H54 (cell line): Measurements from ENCODE around the gene OR1K1.
"Not testable (repeated sequence)": the region's sequence is repeated elsewhere in the genome, so short reads cannot be mapped to it uniquely, and the experiment has no call there.

Experiments
- DNase-seq: peaks from one replicate; pipeline ENCODE4 v3.0.0; 2011; ENCODE audit warnings: low spot score, mixed read lengths; ENCODE audit not compliant: insufficient read length
- FAIRE-seq: peaks from 3 replicates; lab custom pipeline; 2011; peaks lifted over from hg19 to GRCh38; lab: Jason Lieb, UNC
- POLR2A ChIP-seq: IDR thresholded peaks from 2 replicates; pipeline ENCODE4 v1.6.1; 2011; ENCODE audit warnings: low read depth, mild to moderate bottlenecking, low read length

Gene OR1K1

GRCh38 chr9:122797316-122798063 is 2.4 kb upstream of the OR1K1 start:
- no peak for FAIRE-seq
- DNase-seq: peak; percentile 52
- TF ChIP-seq POLR2A: no peak

DNA sequence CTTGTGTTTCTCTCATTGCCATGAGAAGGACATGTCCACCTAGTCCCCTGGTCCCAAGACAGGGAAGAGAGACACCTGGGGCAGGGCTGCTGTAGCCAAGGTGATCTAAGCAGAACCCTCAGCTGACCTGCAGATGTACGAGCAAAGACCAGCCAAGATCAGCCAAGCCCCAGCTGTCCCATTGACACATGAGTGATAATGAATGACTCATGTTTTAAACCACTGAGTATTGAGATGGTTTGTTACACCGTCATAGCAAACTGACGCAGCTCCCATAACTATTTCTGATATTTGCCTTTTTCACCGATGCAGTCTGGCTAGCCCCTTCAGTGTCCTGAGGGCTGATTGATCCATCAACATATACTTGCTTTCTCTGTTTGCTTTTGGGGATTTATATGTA is 6.7 kb downstream of the OR1K1 start:
- no peak for TF ChIP-seq POLR2A
- FAIRE-seq (no peak), DNase-seq (no peak)

DNA sequence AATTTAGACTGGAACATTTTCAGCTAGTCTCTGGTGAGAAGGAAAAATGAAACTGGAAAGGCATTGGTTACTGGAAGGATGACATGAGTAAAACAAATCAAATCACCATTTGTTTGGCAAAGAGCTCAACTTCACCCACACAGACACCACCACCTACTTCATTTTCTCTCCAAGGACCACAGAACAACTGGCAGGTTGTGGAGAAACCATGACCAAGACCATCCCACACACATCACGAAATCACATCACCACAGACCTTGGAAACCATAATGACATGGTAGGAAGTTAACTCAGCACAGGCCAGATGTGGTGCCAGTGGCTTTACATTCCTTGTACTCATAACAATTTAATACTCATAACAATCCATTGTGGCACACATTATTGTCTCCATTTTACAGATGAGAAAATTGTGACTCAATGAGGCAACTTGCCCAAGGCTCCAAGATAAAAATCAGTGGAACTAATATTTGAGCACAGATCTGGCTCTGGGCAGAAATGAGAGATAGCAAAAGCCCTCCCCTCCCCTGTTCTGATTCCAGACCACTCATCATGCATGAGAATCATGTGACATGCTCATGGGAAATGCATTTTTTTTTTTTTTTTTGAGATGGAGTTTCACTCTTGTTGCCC is 7.5 kb downstream of the OR1K1 start:
- no peak for DNase-seq
- no peak for TF ChIP-seq POLR2A
- no peak for FAIRE-seq

DNA sequence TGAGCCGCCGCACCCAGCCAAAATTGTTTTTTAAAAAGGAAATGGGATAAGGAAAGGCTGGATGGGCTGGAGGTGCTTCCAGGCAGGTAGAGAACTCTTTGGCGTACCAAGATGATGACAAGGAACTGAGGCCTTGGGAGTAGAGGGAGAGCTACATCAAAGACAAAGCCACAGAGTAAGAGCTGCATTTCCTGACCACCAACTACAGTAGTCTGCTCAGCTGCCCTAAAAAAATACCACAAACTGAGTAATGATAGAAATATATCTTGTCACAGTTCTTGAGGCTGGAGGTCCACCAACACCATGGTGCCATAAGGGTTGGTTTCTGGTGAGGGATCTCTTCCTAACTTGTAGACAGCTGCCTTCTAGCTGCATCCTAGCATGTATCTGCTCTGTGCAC is 8.2 kb downstream of the OR1K1 start:
- no peak for FAIRE-seq
- TF ChIP-seq POLR2A: no peak

GRCh38 chr9:122809261-122809660 is 9.3 kb downstream of the OR1K1 start:
- not testable (repeated sequence) for DNase-seq, FAIRE-seq

More for the DNA sequence above, 8.2 kb downstream of the OR1K1 start:
- DNase-seq: no peak

DNA sequence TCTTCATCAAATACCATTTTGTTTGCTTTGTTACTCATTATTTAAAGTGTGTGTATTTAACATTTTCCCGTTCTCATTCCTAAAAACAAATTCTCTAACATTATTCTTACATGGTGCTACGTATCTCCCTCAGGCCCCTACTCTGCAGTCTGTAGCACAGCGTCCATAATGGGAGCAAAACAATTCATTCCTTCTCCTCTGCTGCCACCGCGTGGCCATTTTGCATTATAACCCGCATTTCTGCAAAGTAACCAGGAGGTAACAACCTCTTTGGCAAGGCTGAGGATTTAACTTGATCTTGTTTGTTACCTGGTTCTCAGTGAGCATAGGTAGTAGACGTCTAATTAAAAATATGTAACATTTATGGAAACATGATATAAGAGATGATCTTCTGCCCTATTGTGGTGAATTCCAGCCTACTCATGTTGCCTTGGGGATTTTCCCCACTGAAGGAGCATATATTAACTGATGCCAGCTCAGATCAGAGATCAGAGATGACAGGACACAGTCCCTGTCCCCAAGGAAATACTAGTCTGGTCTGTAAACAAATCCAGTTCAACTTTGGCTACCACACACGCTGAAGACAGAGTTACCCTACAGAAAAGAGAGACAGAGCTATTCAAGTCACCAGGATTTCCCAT is 10.5 kb downstream of the OR1K1 start:
- FAIRE-seq: peak; percentile 98
- no peak for TF ChIP-seq POLR2A
- peak; percentile 83 for DNase-seq

- FAIRE-seq (no peak), DNase-seq (no peak)
- TF ChIP-seq POLR2A: no peak
Measured at GRCh38 chr9:122812736-122813135, 12.8 kb downstream of the OR1K1 start.

DNA sequence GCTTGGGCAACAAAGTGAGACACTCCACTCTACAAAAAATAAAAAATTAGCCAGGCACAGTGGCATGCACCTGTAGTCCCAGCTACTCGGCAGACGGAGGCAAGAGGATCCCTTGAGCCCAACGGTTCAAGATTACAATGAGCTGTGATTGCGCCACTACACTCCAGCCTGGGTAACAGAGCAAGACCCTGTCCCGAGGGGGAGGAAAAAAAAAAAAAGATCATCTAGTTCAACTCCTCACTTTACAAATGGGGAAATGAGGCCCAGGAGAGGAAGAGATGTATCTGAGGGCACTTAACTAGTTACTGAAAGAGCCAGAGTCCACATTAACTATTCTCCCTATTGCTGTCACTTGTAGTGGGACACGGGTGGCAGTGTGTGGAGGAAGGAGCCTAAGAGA is 14.6 kb downstream of the OR1K1 start:
- TF ChIP-seq POLR2A: no peak

DNA sequence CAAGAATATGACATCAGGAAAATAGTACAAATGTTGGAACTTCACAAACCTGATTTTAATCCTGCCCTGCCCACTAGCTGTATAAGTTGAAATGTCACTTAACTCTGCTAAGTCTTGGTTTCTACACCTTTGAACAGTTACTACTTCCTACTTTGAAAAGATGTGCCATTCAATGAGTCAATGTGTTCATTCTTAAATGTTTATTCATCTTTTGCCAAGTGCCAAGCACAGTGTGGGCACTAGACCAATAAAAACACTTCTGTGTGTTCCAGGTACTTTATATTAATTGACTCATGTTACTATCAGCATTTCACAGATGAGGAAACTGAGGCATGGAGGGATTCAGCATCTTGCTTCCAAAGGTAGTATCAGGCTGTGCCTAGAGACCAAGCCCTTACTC is 15.6 kb downstream of the OR1K1 start:
- no peak for TF ChIP-seq POLR2A
- DNase-seq: no peak
- FAIRE-seq: peak; percentile 41

More for the DNA sequence above, 14.6 kb downstream of the OR1K1 start:
- no peak for FAIRE-seq
- DNase-seq: no peak

GRCh38 chr9:122816163-122816867 is 16.4 kb downstream of the OR1K1 start:
- TF ChIP-seq POLR2A: no peak
- DNase-seq (no peak), FAIRE-seq (no peak)

GRCh38 chr9:122819326-122819725 is 19.4 kb downstream of the OR1K1 start:
- DNase-seq: no peak
- peak; percentile 66 for FAIRE-seq
- TF ChIP-seq POLR2A: no peak

GRCh38 chr9:122819791-122820489 is 20.0 kb downstream of the OR1K1 start:
- FAIRE-seq (no peak), DNase-seq (no peak)
- TF ChIP-seq POLR2A: no peak

DNA sequence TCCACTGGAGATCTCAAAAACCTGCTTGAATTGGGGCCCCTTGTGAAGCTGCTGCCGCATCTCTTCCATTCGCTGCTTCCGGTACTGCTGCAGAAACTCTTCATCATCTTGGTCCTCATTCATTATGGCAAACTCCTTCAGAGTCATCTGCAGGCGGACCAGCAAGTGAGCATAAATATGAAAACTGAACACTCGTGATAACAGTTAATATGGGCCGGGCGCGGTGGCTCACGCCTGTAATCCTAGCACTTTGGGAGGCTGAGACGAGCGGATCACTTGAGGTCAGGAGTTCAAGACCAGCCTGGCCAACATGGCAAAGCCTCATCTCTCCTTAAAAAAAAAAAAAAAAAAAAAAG is 20.5 kb downstream of the OR1K1 start:
- FAIRE-seq (no peak), DNase-seq (no peak)
- TF ChIP-seq POLR2A: no peak
